Inflammatory macrophage treated with lipopolysaccharide for 1 hour (primary cell): Measurements from ENCODE around the gene CDHR3.

Source experiments
- DNase-seq, 2 donors: peaks; one replicate each; pipeline ENCODE4 v3.0.0-alpha.2; 2020 to 2022

Gene CDHR3

DNA sequence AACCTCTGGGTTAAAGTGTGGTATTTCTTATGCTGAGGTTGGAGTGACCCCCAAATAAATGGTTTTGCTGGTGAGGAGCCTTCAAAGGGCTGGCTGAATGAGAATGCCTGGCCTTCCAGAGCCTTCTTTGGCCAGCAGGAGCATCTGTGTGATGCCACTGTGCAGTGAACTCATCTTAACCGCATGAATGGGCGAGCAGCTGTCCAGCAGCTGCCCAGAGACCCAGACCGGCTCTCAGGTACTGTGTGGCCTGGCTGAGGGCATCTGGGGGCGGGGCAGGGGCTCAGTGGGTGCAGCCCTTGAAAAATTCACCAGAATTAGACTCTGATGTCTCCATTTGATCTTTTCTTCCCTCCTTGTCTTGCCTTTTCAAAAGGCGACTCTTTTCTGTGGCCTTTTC lies 90.0 kb downstream of the CDHR3 start:
- DNase-seq: no peak

- peak in 1 of 2 donors; percentile 18 for DNase-seq
Measured at GRCh38 chr7:106054156-106054910, 91.3 kb downstream of the CDHR3 start.

- no peak for DNase-seq
Measured at GRCh38 chr7:106054971-106055532, 92.0 kb downstream of the CDHR3 start.

DNA sequence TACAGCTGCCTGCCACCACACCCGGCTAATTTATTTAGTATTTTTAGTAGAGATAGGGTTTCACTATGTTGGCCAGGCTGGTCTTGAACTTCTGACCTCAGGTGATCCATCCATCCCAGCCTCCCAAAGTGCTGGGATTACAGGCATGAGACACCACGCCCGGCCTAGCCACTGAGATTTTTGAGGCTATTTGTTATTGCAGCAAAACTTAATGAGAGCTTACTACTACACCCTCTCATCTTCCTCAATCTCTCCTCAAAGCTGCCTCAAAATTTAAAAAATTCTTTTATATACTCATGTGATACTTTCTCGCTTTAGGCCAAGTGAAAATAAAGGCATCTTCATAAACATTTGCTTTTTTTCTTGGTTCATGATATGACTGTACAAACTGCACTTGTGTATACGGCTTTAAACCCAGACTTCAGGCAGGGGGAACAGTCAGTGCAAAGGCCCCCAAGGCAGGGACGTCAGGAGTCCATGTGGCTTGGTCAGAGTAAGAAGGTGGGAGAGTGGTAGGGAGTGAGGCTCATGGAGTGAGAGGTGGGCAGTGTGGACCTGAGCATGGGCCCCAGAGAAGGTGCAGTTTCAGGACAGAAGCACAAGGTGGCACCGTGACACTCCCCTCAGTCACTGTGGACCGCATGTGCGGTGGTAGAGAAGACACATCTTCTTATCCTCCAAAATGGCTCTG lies 93.6 kb downstream of the CDHR3 start:
- peak; percentile 34 to 68 for DNase-seq

- DNase-seq: no peak
Measured at GRCh38 chr7:106057204-106057961, 94.3 kb downstream of the CDHR3 start.

- no peak for DNase-seq
Measured at GRCh38 chr7:106057962-106058927, 95.2 kb downstream of the CDHR3 start.

DNA sequence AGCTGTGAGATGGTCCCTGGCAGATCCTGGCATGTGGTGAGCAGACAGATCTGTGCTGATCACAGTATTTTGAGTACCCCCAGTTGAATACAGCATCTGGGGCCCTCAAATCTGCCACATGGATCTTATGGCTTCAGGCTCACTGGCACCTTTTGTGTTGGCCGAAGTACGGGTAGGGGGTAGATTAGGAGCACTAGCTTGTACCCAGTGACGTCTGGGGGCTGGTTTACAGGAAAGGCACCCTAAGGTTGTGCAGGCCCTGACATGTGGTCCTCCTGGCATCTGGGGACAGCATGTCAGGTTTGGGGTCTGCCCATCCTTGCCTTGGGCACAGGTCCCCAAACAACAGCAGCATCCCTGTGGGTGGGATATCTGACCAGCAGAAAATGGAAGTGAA lies 95.9 kb downstream of the CDHR3 start:
- DNase-seq: no peak

- DNase-seq: peak; percentile 26 to 39
Measured at GRCh38 chr7:106059556-106059955, 96.5 kb downstream of the CDHR3 start.

GRCh38 chr7:106060394-106060920 lies 97.4 kb downstream of the CDHR3 start:
- no peak for DNase-seq

DNA sequence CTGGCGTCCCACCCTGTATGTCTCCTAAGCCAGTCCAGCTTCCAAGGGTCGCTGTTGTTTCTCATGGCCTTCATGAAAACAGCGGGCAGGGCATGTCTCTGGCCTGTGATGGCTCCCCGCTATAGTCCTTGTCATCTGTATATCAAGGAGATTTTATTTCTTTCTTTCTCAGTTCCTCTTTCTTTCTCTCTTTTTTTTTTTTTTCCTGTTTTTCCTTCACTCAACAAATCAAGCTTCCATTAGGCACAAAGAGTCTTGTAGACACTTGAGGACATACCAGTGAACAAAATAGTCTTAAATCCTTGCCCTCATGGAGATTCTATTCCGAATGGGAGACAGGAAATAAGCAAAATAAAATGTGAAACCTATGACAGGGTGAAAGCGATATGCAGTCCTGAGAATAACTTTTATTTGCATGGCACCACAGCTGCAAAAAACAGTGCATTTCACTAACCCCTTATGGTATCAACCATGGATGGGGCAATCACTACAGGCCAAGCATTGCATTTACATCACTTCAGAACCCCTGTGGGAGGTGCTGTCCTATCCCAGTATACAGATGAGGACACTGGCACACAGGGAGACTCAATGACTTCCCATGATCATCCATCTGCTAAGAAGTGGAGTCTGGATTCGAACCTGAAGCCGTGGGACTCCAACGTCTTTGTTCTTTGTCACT lies 98.4 kb downstream of the CDHR3 start:
- no peak for DNase-seq

GRCh38 chr7:106062006-106062405 lies 98.9 kb downstream of the CDHR3 start:
- DNase-seq: no peak

GRCh38 chr7:106062521-106062931 lies 99.5 kb downstream of the CDHR3 start:
- DNase-seq: no peak

DNA sequence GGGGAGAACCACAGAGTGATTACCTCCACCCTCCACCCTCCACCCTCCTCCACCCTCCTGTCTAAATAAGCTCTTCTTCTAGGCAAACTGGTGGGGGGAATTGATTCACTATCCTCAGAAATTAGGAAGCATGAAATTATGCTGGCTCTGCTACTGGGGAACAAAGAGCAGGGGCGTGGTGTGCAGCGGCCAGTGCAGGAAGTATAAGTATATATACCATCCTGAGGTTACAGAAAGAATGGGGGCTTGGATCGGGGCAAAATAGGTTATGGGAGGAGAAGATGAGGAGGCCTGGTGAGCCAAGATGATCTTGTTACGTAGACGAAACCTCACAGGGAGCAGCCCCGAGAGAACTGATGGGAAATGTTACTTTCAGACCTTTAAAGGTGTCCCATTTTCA lies 100.0 kb downstream of the CDHR3 start:
- no peak for DNase-seq

GRCh38 chr7:106063692-106064091 lies 100.6 kb downstream of the CDHR3 start:
- DNase-seq: no peak

DNA sequence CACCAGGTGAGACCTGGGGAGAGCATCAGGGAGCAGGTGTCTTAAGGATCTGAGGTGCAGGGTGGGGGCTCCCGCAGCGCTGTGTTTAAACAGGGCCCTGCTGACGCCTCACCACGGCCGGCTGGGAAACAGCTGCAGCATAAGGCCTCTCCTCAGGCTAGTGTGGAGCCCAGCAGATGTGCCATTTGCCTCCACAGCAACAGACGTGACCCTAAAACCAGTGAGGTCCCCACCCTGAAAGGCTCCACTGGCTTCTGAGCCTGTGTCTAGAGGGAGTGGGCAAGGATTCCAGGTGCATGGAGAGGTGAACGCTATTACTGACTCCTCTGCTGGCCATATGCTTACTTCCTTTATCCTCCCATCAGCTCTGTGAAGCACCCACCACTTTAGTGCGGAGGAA lies 101.3 kb downstream of the CDHR3 start:
- DNase-seq: no peak

DNA sequence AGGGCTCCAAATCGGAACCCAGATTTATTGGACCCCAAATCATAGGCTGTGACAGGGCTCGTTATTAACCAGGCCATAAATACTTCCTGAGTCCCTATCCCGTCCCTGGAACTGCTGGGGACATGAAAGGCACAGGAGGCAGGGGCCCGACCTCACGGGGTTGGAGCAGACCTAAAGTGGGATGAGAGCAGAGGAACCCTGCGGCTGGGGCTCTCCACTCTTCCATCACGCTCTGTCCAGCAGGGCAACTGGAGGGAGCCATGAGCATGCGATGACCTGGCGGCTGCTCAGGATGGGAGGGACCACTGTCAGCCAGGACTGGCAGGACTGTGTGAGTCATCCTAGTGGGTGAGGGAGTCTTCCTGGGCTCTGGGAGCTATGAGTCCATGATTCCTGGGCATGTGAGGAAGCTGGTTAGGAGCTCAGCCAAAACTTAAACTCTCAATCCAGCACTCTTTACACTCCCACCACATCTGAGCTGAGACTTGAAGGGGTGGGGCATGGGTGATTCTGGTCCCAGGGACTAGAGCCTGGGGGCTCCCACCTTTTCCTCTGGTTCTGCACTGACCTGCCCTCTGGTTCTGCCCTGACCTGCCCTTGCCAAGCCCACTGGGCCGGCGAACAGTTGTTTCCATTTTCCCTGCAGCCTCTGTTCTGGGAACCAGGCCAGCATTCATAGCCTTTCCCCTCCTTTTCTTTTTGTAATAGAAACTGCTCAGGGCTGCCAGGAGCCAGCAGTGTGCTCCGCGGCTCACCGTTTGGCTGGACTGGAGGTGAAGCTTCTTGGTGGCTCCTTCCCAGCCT lies 101.9 kb downstream of the CDHR3 start:
- peak in 1 of 2 donors; percentile 14 for DNase-seq

GRCh38 chr7:106065575-106066500 lies 102.8 kb downstream of the CDHR3 start:
- no peak for DNase-seq

DNA sequence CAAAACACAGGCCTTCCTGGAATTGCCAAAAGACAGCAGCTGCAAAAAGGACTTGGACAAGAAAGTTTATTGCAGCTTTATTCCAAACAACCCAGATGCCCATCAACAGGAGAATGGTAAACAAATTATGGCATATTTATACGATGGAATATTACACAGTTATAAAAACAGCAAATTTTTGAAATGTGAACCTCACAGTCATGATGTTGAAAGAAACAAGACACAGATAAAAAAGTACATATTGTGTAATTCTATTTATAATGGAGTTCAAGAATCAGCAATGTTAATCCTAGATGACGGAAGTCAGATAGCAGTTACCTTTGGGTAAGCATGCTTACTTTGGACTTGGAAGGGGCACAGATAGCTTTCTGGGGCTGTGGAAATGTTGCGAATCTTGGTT lies 104.6 kb downstream of the CDHR3 start:
- no peak for DNase-seq

DNA sequence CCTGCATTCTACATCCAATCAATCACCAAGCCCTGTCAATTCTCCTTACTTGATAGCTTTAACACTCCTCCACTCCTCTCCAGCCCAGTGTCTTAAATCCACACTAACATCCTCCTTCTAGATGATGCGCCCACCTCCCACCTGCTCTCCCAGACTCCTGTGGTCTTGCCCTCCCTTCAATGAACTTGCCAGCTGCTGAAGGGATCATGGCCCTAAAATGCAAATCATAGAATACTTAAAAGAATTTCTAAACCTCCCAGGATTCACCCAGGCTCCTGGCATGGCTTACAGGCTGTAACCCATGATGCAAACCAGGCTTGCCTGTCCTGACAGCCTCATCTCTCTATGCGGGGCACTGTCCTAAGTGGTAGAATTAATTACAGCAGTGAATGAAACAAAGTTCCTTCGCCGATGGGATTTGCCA lies 105.5 kb downstream of the CDHR3 start:
- DNase-seq: no peak
